H1 (cell line): Measurements from ENCODE around the gene SOX6. TPM values are rescaled to one million over a fixed set of nuclear protein-coding genes. Genes with fewer than 3 reads are reported as not detected.

ENCODE experiments used
- CTCF ChIA-PET: fragments of 300-600 bp; sonication (Branson Sonifier 250); formaldehyde crosslinking; loops from one replicate; lab custom pipeline; 2021; ENCODE audit not compliant: partially characterized antibody; lab: Charles Lee
- POLR2A ChIA-PET: fragments of 300-600 bp; sonication (Branson Sonifier 250); formaldehyde crosslinking; loops from one replicate; lab custom pipeline; 2021; ENCODE audit warnings: inconsistent platforms; ENCODE audit not compliant: partially characterized antibody; lab: Charles Lee
- DNase-seq, 2 experiments: peaks; one replicate each; pipeline versions ENCODE4 v3.0.0 to v3.0.0-alpha.2; 2010 to 2022; ENCODE audit warnings: low spot score in 2 of 2, low read depth in 1 of 2, mixed read lengths in 1 of 2
- FAIRE-seq: peaks from 2 replicates; lab custom pipeline; 2011; peaks lifted over from hg19 to GRCh38; lab: Jason Lieb, UNC
- H2AFZ ChIP-seq: 2 replicates; pipeline ENCODE4 v1.8.1; 2012; ENCODE audit warnings: low read length, inconsistent platforms
- H2AK5ac ChIP-seq: 2 replicates; pipeline ENCODE4 v1.6.1; 2013; ENCODE audit warnings: low read depth, low read length
- H2BK120ac ChIP-seq: replicated peaks from 2 replicates; pipeline ENCODE3; 2013; ENCODE audit warnings: low read depth, low read length, inconsistent platforms
- H2BK12ac ChIP-seq: 2 replicates; pipeline ENCODE4 v1.6.1; 2013; ENCODE audit warnings: low read depth, low read length
- H2BK15ac ChIP-seq: 2 replicates; pipeline ENCODE4 v1.6.1; 2013; ENCODE audit warnings: low read length
- H2BK20ac ChIP-seq: 2 replicates; pipeline ENCODE4 v1.6.1; 2013; ENCODE audit warnings: low read length
- H2BK5ac ChIP-seq: 2 replicates; pipeline ENCODE4 v1.6.1; 2013; ENCODE audit warnings: low read depth, low read length
- H3K14ac ChIP-seq: 2 replicates; pipeline ENCODE4 v1.6.1; 2013; ENCODE audit warnings: inconsistent platforms; ENCODE audit not compliant: insufficient read length
- H3K18ac ChIP-seq: 2 replicates; pipeline ENCODE4 v1.6.1; 2013; ENCODE audit warnings: low read length; ENCODE audit errors: extremely low read depth
- H3K23ac ChIP-seq: 2 replicates; pipeline ENCODE4 v1.6.1; 2013; ENCODE audit warnings: inconsistent platforms; ENCODE audit not compliant: insufficient read length
- H3K23me2 ChIP-seq: 2 replicates; pipeline ENCODE4 v1.6.1; 2013; ENCODE audit warnings: low read depth, low read length
- H3K27ac ChIP-seq: 2 replicates; pipeline ENCODE4 v1.6.1; 2011; ENCODE audit warnings: low read depth, low read length, inconsistent platforms
- H3K27me3 ChIP-seq, 4 experiments: replicated peaks in 1 of 4; 1 replicate in 1 of 4; 2 replicates in 3 of 4; pipeline versions ENCODE4 v1.6.1 to v1.8.1; 2011 to 2013; ENCODE audit warnings: low read length in 3 of 4, mild to moderate bottlenecking in 3 of 4, inconsistent platforms in 2 of 4, mixed read lengths in 2 of 4, moderate library complexity in 1 of 4; ENCODE audit not compliant: control insufficient read depth in 3 of 4, insufficient read depth in 3 of 4; ENCODE audit errors: extremely low read depth in 1 of 4
- H3K36me3 ChIP-seq, 4 experiments: 2 replicates each; pipeline versions ENCODE4 v1.6.1 to v1.8.1; 2011 to 2013; ENCODE audit warnings: mild to moderate bottlenecking in 4 of 4, low read length in 3 of 4, moderate library complexity in 2 of 4, control low read depth in 1 of 4, inconsistent platforms in 1 of 4; ENCODE audit not compliant: insufficient read depth in 4 of 4, control insufficient read depth in 2 of 4
- H3K4ac ChIP-seq: replicated peaks from 2 replicates; pipeline ENCODE3; 2013; ENCODE audit warnings: low read length, low read depth, mixed read lengths, inconsistent platforms; ENCODE audit not compliant: insufficient read length
- H3K4me1 ChIP-seq, 4 experiments: replicated peaks in 1 of 4; 1 replicate in 1 of 4; 2 replicates in 3 of 4; pipeline versions ENCODE4 v1.6.1 to v1.8.1; 2011 to 2013; ENCODE audit warnings: low read length in 3 of 4, inconsistent platforms in 2 of 4, mixed read lengths in 1 of 4; ENCODE audit not compliant: insufficient read depth in 4 of 4, control insufficient read depth in 3 of 4
- H3K4me2 ChIP-seq, 2 experiments: 2 replicates each; pipeline versions ENCODE4 v1.6.1 to v1.8.1; 2011 to 2013; ENCODE audit warnings: low read depth in 2 of 2, low read length in 2 of 2, control low read depth in 1 of 2, inconsistent platforms in 1 of 2, mild to moderate bottlenecking in 1 of 2; ENCODE audit not compliant: insufficient read depth in 1 of 2
- H3K4me3 ChIP-seq, 4 experiments: fragments of 200-600, 300-600 bp in 1 of 4; sonication (generic), shearing (Covaris generic), sonication (Bioruptor Twin) in 1 of 4; 2 replicates each; pipeline versions ENCODE4 v1.5.1 to v1.8.1; 2011 to 2016; ENCODE audit warnings: low read length in 4 of 4, low read depth in 3 of 4, control low read depth in 2 of 4, inconsistent platforms in 2 of 4, mild to moderate bottlenecking in 2 of 4, mixed read lengths in 1 of 4, moderate library complexity in 1 of 4; ENCODE audit not compliant: insufficient read depth in 2 of 4; ENCODE audit errors: extremely low read depth in 1 of 4
- H3K56ac ChIP-seq: replicated peaks from 2 replicates; pipeline ENCODE3; 2013; ENCODE audit warnings: low read depth, mild to moderate bottlenecking, mixed read lengths, low read length, inconsistent platforms; ENCODE audit not compliant: insufficient read length
- H3K79me1 ChIP-seq: 2 replicates; pipeline ENCODE4 v1.6.1; 2013; ENCODE audit warnings: low read depth, low read length, control low read depth
- H3K79me2 ChIP-seq, 2 experiments: 2 replicates each; pipeline versions ENCODE4 v1.6.1 to v1.8.1; 2012 to 2013; ENCODE audit warnings: low read length in 2 of 2, mild to moderate bottlenecking in 2 of 2, inconsistent platforms in 1 of 2; ENCODE audit not compliant: insufficient read depth in 2 of 2, control insufficient read depth in 1 of 2
- H3K9ac ChIP-seq, 4 experiments: replicated peaks in 1 of 4; 1 replicate in 1 of 4; 2 replicates in 3 of 4; pipeline versions ENCODE4 v1.6.1 to v1.8.1; 2011 to 2013; ENCODE audit warnings: low read depth in 3 of 4, low read length in 3 of 4, control low read depth in 2 of 4, mild to moderate bottlenecking in 2 of 4, moderate library complexity in 2 of 4, inconsistent platforms in 1 of 4; ENCODE audit errors: extremely low read depth in 1 of 4
- H3K9me3 ChIP-seq, 2 experiments: 2 replicates each; pipeline versions ENCODE4 v1.6.1 to v1.8.1; 2012 to 2013; ENCODE audit warnings: mild to moderate bottlenecking in 2 of 2, moderate library complexity in 2 of 2, control low read depth in 1 of 2, inconsistent platforms in 1 of 2, low read depth in 1 of 2, low read length in 1 of 2, mixed read lengths in 1 of 2; ENCODE audit not compliant: insufficient read depth in 2 of 2
- H4K20me1 ChIP-seq, 2 experiments: replicated peaks in 1 of 2; 2 replicates each; pipeline versions ENCODE3 to v1.8.1; 2011 to 2013; ENCODE audit warnings: inconsistent platforms in 2 of 2, low read length in 2 of 2, mild to moderate bottlenecking in 1 of 2; ENCODE audit not compliant: insufficient read depth in 2 of 2, control insufficient read depth in 1 of 2
- H4K5ac ChIP-seq: 2 replicates; pipeline ENCODE4 v1.6.1; 2013; ENCODE audit warnings: low read length, low read depth, mixed read lengths, inconsistent platforms; ENCODE audit not compliant: insufficient read length
- H4K8ac ChIP-seq: 2 replicates; pipeline ENCODE4 v1.8.0; 2013; ENCODE audit warnings: mild to moderate bottlenecking, moderate library complexity, low read length, inconsistent platforms; ENCODE audit not compliant: insufficient read depth; ENCODE audit errors: extremely low read depth
- H4K91ac ChIP-seq: replicated peaks from 2 replicates; pipeline ENCODE3; 2013; ENCODE audit warnings: low read length, mixed read lengths, inconsistent platforms; ENCODE audit not compliant: insufficient read length
- ASH2L ChIP-seq: fragments of 200-600, 300-600 bp; sonication (generic); IDR thresholded peaks from one replicate; pipeline ENCODE4 v1.7.1; 2017; ENCODE audit warnings: low read length
- BACH1 ChIP-seq: IDR thresholded peaks from 2 replicates; pipeline ENCODE4 v1.6.1; 2012; ENCODE audit warnings: low read length, improper control_type of control experiment
- CBX5 ChIP-seq: fragments of 300-800, 300-1000 bp; sonication (generic); IDR thresholded peaks from 2 replicates; pipeline ENCODE4 v1.7.1; 2016; ENCODE audit warnings: antibody characterized with exemption, low read length, low read depth
- CEBPB ChIP-seq: IDR thresholded peaks from 2 replicates; pipeline ENCODE4 v1.6.1; 2012; ENCODE audit warnings: low read depth, low read length
- CTBP2 ChIP-seq: IDR thresholded peaks from 2 replicates; pipeline ENCODE4 v1.7.0; 2011; ENCODE audit warnings: borderline replicate concordance, mild to moderate bottlenecking, moderate library complexity, mixed read lengths, low read length; ENCODE audit not compliant: insufficient read depth, insufficient read length
- CTCF ChIP-seq, 3 experiments: IDR thresholded peaks; 1 replicate in 2 of 3; 2 replicates in 1 of 3; pipeline versions ENCODE4 v1.5.1 to v1.6.1; 2011; ENCODE audit warnings: low read length in 3 of 3, mild to moderate bottlenecking in 3 of 3, inconsistent platforms in 2 of 3, low read depth in 1 of 3, moderate library complexity in 1 of 3; ENCODE audit not compliant: insufficient read depth in 1 of 3; ENCODE audit errors: control extremely low read depth in 1 of 3
- EGR1 ChIP-seq: IDR thresholded peaks from 2 replicates; pipeline ENCODE4 v1.6.1; 2011; ENCODE audit warnings: low read depth, low read length, borderline replicate concordance
- KDM4A ChIP-seq: IDR thresholded peaks from one replicate; pipeline ENCODE4 v1.7.1; 2012; ENCODE audit warnings: low read depth, mild to moderate bottlenecking, moderate library complexity, low read length, inconsistent platforms; ENCODE audit not compliant: severe bottlenecking
- POLR2AphosphoS5 ChIP-seq: IDR thresholded peaks from 2 replicates; pipeline ENCODE4 v1.6.1; 2011; ENCODE audit warnings: low read depth, low read length
- RBBP5 ChIP-seq: IDR thresholded peaks from 2 replicates; pipeline ENCODE4 v1.7.1; 2012; ENCODE audit warnings: low read depth, mild to moderate bottlenecking, inconsistent platforms, low read length, moderate library complexity, borderline replicate concordance
- SIX5 ChIP-seq: IDR thresholded peaks from 2 replicates; pipeline ENCODE4 v1.6.1; 2011; ENCODE audit warnings: mild to moderate bottlenecking, low read depth, low read length
- SP2 ChIP-seq: IDR thresholded peaks from 2 replicates; pipeline ENCODE4 v1.6.1; 2012; ENCODE audit warnings: mild to moderate bottlenecking, low read length, inconsistent platforms
- polyA plus RNA-seq, 7 experiments: library from polyadenylated mRNA; depleted of rRNA in 3 of 7; stranded (reverse) in 5 of 7; unstranded in 2 of 7; fragments of >200 nt in 5 of 7; fragments of 200-250 nt in 2 of 7; gene quantifications; 1 replicate in 5 of 7; 2 replicates in 1 of 7; 4 replicates in 1 of 7; pipeline versions ENCODE4 v1.2.1 to v1.2.3, GENCODE V29; 2011 to 2013; ENCODE audit warnings: missing spikeins in 2 of 7, mixed read lengths in 2 of 7
- total RNA-seq: library from RNA; stranded (reverse); fragmentation: NEBNext Ultra II Directional; extraction: Animal tissue kit (Norgen Biotek cat#: 25700); gene quantifications from 2 replicates; pipeline ENCODE4 v1.2.1, GENCODE V29; 2021
- TF ChIP-seq, protein P1 (sequence below): IDR thresholded peaks from 2 replicates; pipeline ENCODE4 v1.6.1; 2012; ENCODE audit warnings: inconsistent platforms

SOX6 gene
- total and polyA plus RNA-seq, 2 of the 8 experiments (the other 6 are each of a cell fraction or from before 2014, with no cell fraction given), result 0.09 TPM; not detected in 1

- Histone ChIP-seq H3K4me1 (no peaks in the 10 kb centered on the region), H3K9ac (no peak overlapping the region), H3K18ac (no peak overlapping the region), H4K5ac (no peak overlapping the region), H4K20me1 (no peaks in the 10 kb centered on the region), H3K27ac (no peak overlapping the region), H3K14ac (no peak overlapping the region), H2BK120ac (no peak overlapping the region), H3K27me3 (no peaks in the 10 kb centered on the region), H3K79me1 (no peaks in the 10 kb centered on the region), H2AK5ac (no peak overlapping the region), H3K56ac (no peak overlapping the region), H3K4ac (no peak overlapping the region), H3K9me3 (no peaks in the 10 kb centered on the region), H3K36me3 (no peaks in the 10 kb centered on the region), H2BK15ac (no peak overlapping the region), H2BK12ac (no peak overlapping the region), H2AFZ (no peak overlapping the region), H4K91ac (no peak overlapping the region), H2BK20ac (no peak overlapping the region), H3K79me2 (no peaks in the 10 kb centered on the region), H4K8ac (no peak overlapping the region), H3K23ac (no peak overlapping the region), H3K4me3 (no peak overlapping the region), H3K23me2 (no peaks in the 10 kb centered on the region), H3K4me2 (no peak overlapping the region), H2BK5ac (no peak overlapping the region)
- ChIA-PET CTCF (interaction anchor here (1.8 kb wide), 1 partner anchor 11 kb away, joined by 4 read pairs; no protein-coding TSS in a partner anchor), POLR2A (interaction anchor here (0.7 kb wide), 1 partner anchor 92 kb away, joined by 3 read pairs; no protein-coding TSS in a partner anchor)
- DNase-seq (no peak), FAIRE-seq (no peak)
- TF ChIP-seq EGR1, result no peak
- no peak for TF ChIP-seq CBX5
- TF ChIP-seq KDM4A, result no peak
- TF ChIP-seq RBBP5, result no peak
- TF ChIP-seq SIX5, result no peak
- no peak for TF ChIP-seq BACH1
- TF ChIP-seq POLR2AphosphoS5, result no peak
- TF ChIP-seq ASH2L, result no peak
- no peak for TF ChIP-seq CTCF (IDR thresholded peaks at IDR 0.05; ENCODE audit: control extremely low read depth in 1 of 3, insufficient read depth in 1 of 3, low read depth in 1 of 3, low read length in 3 of 3)
- no peak for TF ChIP-seq CTBP2
- no peak for TF ChIP-seq SP2
- TF ChIP-seq, protein P1, sequence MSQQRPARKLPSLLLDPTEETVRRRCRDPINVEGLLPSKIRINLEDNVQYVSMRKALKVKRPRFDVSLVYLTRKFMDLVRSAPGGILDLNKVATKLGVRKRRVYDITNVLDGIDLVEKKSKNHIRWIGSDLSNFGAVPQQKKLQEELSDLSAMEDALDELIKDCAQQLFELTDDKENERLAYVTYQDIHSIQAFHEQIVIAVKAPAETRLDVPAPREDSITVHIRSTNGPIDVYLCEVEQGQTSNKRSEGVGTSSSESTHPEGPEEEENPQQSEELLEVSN, result no peak
- no peak for TF ChIP-seq CEBPB
These were observed 45.4 kb downstream of the SOX6 start for GRCh38 chr11:16310943-16311342.
